ENCODE measurements around the gene TMEM205.

The TMEM205 gene

DNA sequence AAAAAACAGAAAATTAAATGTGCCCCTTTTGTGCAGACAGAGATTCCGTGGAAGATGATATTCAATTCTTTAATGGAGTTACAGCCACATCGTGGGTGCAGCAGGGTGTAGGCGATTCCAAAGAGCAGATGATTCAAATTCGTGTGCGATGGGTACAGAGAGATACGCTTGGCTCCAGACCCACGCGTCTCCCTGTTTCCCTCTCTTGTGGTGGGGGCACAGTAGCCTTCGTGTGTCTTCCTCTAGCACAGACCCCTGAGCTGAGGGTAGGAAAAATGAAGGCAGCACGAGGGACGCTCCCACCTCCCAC lies 45.3 kb downstream of the TMEM205 start:
- ChIA-PET CTCF (interaction anchor here (1.5 kb wide), 1 partner anchor 9 kb away, joined by 3 read pairs; no protein-coding TSS in a partner anchor), POLR2A (no interaction called here)
- TF ChIP-seq, protein P1, sequence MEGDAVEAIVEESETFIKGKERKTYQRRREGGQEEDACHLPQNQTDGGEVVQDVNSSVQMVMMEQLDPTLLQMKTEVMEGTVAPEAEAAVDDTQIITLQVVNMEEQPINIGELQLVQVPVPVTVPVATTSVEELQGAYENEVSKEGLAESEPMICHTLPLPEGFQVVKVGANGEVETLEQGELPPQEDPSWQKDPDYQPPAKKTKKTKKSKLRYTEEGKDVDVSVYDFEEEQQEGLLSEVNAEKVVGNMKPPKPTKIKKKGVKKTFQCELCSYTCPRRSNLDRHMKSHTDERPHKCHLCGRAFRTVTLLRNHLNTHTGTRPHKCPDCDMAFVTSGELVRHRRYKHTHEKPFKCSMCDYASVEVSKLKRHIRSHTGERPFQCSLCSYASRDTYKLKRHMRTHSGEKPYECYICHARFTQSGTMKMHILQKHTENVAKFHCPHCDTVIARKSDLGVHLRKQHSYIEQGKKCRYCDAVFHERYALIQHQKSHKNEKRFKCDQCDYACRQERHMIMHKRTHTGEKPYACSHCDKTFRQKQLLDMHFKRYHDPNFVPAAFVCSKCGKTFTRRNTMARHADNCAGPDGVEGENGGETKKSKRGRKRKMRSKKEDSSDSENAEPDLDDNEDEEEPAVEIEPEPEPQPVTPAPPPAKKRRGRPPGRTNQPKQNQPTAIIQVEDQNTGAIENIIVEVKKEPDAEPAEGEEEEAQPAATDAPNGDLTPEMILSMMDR (IDR thresholded peaks at IDR 0.05; ENCODE audit: control extremely low read depth, extremely low read depth, low read depth, missing control alignments), result no peak

DNA sequence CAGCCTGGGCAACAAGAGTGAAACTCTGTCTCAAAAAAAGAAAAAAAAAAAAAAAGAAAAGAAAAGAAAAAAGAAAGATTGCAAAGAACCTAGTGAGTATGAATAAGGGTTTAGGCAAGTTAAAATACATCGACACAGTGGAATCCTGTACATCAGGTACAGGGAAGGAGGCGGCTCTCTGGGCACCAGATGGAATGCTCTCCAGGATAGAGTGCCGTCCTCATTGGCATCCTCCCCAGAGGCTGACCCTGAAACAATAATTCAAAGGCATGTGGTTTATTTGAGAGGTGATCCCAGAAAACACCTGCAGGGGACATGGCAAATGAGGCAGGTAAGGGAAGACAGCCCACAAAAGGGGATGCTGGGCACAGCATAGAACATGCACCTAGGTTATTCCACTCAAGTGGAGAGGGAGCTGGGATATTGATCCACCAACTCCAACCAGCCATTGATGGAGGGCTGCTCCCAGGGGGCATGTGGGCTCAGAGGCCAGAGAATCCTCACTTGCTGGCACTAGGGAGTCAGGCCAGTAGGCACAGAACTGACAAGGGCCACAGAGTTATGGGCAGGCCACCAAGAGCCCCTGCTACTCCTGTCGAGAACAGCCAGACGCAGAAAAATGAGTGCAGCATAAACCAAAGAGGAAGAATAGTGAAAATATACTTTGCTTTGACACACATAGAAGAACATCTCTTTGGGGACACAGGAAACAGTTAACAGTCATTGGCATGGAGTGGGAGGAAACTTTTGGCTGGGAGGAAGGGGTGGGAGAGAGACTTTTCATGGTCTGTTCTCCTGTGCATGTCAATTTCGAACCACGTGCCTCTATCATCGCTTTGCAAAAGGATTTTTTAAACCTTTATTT lies 45.9 kb downstream of the TMEM205 start:
- ChIA-PET POLR2A (no interaction called here), CTCF (interaction anchor here (1.5 kb wide), 1 partner anchor 10 kb away, joined by 3 read pairs; no protein-coding TSS in a partner anchor)
- no peak for DNase-seq (ENCODE audit: extremely low spot score)
- TF ChIP-seq, protein P1 (IDR thresholded peaks at IDR 0.05; ENCODE audit: control extremely low read depth, extremely low read depth, low read depth, missing control alignments), result no peak

More for the DNA sequence above, 45.3 kb downstream of the TMEM205 start:
- DNase-seq (ENCODE audit: extremely low spot score), result no peak

DNA sequence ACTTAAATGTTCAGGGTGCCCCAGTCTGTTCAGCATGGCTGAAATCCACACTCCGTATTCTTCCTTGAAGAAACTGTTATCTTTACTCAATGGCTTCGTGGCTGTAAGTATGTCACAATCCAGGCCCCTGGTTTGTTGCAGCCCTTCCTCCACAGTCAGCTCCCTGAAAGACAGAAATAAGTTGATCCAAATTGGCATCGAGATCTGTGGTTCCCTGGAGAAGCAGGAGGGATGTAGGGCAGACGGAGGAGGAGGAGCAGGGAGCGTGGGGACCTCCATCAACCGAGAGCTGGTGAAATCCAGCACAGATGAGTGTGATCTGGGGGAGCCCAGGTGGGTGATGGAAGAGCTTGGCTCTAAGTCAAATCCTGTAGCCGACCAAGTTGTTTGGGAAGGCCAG lies 49.8 kb downstream of the TMEM205 start:
- CTCF ChIA-PET, result interaction anchor here (0.9 to 2.7 kb wide), 8 partner anchors 10 to 186 kb away, joined by 3 to 10 read pairs (median 6); partner anchors contain the start of genes ODAD3 and PRKCSH
- TF ChIP-seq, protein P1 (IDR thresholded peaks at IDR 0.05; ENCODE audit: control extremely low read depth, extremely low read depth, low read depth, missing control alignments), result no peak
- no peak for DNase-seq (ENCODE audit: extremely low spot score)
- POLR2A ChIA-PET, result no interaction called here

DNA sequence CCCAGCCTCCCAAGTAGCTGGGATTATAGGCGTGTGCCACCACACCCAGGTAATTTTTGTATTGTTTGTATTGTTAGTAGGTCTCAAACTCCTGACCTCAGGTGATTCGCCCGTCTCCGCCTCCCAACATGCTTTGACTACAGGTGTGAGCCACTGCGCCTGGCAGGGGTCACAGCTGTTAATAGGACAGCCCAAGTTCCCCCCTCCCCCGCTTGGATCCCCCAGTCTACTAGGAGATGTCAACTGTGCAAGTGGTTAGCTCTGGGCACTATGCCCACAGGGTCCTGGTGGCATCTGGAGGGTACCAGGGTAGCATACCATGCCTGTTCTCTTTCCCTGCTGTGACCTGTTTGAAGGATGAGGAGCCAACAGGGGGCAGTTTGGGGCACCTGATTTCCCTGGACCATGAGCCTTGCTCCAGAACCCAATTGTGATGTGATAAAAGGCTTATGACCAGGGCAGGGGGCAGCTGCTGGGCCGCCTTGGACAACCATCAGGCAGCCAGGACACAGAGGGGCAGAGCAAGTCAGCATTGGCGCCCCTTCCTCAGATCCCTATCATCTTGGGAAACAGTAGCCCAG lies 50.3 kb downstream of the TMEM205 start, which contains the start of gene TSPAN16:
Gene TSPAN16 (plus strand): TSS at position 496 of the 581 bp plus-strand sequence. CDS start 138 bp downstream, outside the sequence.
- CTCF ChIA-PET, result interaction anchor here (0.9 to 2.7 kb wide), 8 partner anchors 10 to 187 kb away, joined by 3 to 10 read pairs (median 4); no protein-coding TSS in a partner anchor
- TF ChIP-seq, protein P1 (IDR thresholded peaks at IDR 0.05; ENCODE audit: control extremely low read depth, extremely low read depth, low read depth, missing control alignments), result no peak

DNA sequence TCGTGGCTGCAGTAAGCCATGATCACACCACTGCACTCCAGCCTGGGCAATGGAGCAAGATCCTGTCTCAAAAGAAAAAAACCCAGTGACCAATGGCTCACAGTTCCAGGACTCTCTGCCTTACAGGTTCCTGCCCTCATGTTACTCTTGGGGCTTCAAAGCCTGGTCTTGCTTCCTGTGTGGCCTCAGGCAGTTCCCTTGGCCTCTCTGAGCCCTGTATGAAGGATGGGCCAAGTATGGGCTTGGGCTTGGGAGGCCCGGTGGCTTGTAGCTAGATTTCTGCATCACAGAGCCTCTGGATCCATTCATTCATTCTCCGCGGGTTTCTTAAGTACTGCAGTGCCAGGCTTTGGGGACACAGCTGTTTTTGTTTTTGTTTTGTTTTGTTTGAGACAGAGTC lies 50.9 kb downstream of the TMEM205 start:
- ChIA-PET CTCF (interaction anchor here (0.9 to 2.7 kb wide), 7 partner anchors 9 to 187 kb away, joined by 3 to 10 read pairs (median 3); no protein-coding TSS in a partner anchor), POLR2A (no interaction called here)
- DNase-seq (ENCODE audit: extremely low spot score), result no peak
- TF ChIP-seq, protein P1 (IDR thresholded peaks at IDR 0.05; ENCODE audit: control extremely low read depth, extremely low read depth, low read depth, missing control alignments), result no peak

More for the DNA sequence above, 50.3 kb downstream of the TMEM205 start, which contains the start of gene TSPAN16:
- POLR2A ChIA-PET, result no interaction called here
- DNase-seq (ENCODE audit: extremely low spot score), result no peak

Measured in GM10248 (cell line).